HG02588 (cell line): ENCODE measurements around the gene CLASRP.
A peak's percentile ranks its signal among the peaks of the same experiment; 100 is the strongest.

Experiments
- ATAC-seq: cut with Tn5 transposase; IDR thresholded peaks from one replicate; pipeline ENCODE4 v1.9.1; 2021; ENCODE audit warnings: mild to moderate bottlenecking, moderate library complexity; ENCODE audit not compliant: unreplicated experiment

CLASRP gene

GRCh38 chr19:45079063-45079910 lies 40.4 kb downstream of the CLASRP start, which contains the start of gene GEMIN7:
Gene GEMIN7 (plus strand): TSS chr19:45079260. CDS start chr19:45090115, 10,855 bp downstream.
- ATAC-seq, result no peak

- ATAC-seq, result no peak
These were observed 41.1 kb downstream of the CLASRP start for GRCh38 chr19:45079911-45080370.

- no peak for ATAC-seq
These were observed 43.3 kb downstream of the CLASRP start for GRCh38 chr19:45082170-45082569.

- no peak for ATAC-seq
These were observed 47.6 kb downstream of the CLASRP start for GRCh38 chr19:45086480-45086879.

- ATAC-seq, result no peak
These were observed 48.7 kb downstream of the CLASRP start for GRCh38 chr19:45087531-45087930.

- ATAC-seq, result no peak
These were observed 51.2 kb downstream of the CLASRP start for GRCh38 chr19:45090034-45090433.

GRCh38 chr19:45090606-45091005 lies 51.8 kb downstream of the CLASRP start:
- ATAC-seq, result no peak

- ATAC-seq, result peak; percentile 43
These were observed 52.4 kb downstream of the CLASRP start for GRCh38 chr19:45091031-45091923.

- ATAC-seq, result peak; percentile 63
These were observed 54.2 kb downstream of the CLASRP start, which contains the start of gene PPP1R37 for GRCh38 chr19:45092747-45093678. Gene PPP1R37 (plus strand): TSS chr19:45093179. CDS start chr19:45093326, 147 bp downstream.

- ATAC-seq, result no peak
These were observed 55.3 kb downstream of the CLASRP start for GRCh38 chr19:45094137-45094536.

- ATAC-seq, result no peak
These were observed 55.9 kb downstream of the CLASRP start for GRCh38 chr19:45094707-45095106.

GRCh38 chr19:45095496-45096413 lies 56.9 kb downstream of the CLASRP start:
- no peak for ATAC-seq

GRCh38 chr19:45096700-45097099 lies 57.9 kb downstream of the CLASRP start:
- ATAC-seq, result no peak

- ATAC-seq, result no peak
These were observed 58.6 kb downstream of the CLASRP start for GRCh38 chr19:45097450-45097775.

GRCh38 chr19:45097776-45098520 lies 59.1 kb downstream of the CLASRP start:
- ATAC-seq, result no peak

- no peak for ATAC-seq
These were observed 59.9 kb downstream of the CLASRP start for GRCh38 chr19:45098521-45099466.

- no peak for ATAC-seq
These were observed 60.8 kb downstream of the CLASRP start for GRCh38 chr19:45099467-45100191.
